DMS 273 (cell line): ENCODE data around the gene NUDT22.

Experiments
- DNase-seq: peaks from one replicate; lab custom pipeline; 2025; ENCODE audit not compliant: unreplicated experiment; lab: John Stamatoyannopoulos, UW

Gene NUDT22

DNA sequence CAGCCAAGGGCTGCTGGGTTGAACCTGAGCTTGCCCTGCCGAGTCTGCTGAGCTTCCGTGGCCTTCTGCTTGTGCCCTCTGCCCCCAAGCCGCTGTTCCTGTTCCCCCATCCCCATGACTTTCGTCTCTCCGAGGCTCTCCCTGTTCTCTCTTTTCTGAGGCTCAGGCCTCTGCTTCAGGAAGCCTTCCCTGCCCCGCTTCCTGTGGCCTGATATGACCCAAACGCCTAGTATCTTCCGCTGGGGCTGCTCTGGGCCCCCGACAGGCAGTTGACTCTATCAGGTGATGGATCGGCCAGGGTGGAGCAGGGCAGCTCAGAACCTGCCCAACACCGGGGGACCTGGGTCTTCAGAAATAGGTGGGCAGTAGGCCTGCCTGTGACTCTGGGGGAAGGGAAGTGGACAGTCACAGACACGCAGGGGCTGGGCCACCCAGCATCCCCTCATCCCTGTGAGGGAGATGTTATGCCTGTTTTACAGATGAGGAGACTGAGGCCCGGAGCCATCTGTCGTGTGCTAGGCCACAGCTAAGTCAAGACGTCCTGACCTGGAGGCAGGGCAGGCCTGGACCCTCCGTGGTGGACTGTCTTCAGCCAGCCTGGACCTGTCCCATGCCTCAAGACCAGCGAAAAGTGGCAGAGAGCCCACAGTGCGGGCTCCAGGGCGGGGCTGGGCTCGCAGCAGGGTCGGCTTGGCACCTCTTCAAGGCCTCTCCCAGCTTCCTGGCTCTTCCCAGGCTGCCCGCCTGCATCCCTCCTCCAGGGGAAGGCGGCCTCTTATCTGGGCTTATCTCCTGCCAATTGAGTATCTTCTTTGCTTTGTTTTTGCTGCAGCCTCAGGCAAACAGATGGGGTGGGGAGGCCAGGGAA, 42.2 kb downstream of the NUDT22 start:
- peak; percentile 87 for DNase-seq

DNA sequence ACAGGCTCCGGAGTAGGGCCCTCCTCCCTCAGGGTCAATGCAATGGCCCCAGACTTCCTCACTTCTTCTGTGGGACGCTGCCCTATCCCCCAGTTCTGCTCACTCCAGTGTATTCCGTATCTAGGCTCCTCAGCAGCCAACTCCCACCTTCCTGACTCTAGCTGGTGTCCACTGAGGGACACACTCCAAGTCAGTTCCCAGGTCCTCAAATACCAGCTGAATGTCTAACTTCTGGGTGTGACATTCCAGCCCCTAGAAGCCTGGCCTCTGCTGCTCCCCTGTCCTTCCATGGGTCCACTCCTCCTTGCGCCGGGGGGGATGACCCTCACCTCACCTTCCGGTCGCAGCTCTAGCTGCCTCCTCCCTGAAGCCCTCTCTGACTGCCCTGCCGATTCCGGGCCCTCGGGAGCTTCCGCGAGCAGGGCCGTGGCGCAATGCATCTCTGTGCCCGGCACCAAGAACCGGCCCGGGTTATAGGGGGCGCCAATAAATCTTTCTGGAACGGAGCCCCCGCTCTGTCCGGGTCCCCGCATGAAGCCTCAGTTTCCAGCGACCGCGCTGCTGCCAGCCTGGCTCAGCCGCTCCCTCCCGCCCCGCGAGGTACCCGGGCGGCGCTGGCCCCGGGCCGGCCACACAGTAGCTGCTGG, 42.9 kb downstream of the NUDT22 start:
- DNase-seq = peak; percentile 49

DNA sequence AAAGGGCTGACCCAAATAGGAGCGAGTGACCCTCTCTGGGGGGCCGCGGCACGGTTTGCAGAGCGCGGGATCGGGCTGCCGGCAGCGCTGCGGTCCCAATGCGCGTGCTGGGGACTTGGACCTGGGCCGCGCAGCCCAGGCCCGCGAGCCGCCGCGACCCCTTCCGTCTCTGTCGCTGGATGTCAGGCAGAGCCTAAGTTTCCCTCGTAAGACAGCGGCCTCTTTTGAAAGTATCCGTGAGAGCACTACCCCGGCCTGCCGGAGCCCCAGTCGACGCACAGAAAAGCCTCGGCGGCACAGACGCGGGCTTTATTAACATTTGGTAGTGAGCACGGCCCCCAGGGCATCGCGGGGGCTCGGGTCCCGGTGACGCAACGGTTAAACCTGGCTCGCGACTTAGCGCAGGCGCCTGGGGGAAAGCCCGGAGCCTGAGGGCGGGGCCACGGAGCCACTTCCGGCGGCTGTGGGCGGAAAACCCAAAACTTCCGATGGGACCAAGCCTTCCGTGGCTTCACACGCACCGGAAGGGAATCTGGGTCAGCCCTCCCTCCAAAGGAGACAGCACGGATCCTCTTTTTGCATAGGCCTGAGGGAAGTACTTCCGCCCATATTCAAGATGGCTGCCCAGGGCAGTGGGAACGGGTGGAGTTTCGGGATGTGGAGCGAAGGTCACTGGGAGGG, 43.6 kb downstream of the NUDT22 start:
- DNase-seq = peak; percentile 99

DNA sequence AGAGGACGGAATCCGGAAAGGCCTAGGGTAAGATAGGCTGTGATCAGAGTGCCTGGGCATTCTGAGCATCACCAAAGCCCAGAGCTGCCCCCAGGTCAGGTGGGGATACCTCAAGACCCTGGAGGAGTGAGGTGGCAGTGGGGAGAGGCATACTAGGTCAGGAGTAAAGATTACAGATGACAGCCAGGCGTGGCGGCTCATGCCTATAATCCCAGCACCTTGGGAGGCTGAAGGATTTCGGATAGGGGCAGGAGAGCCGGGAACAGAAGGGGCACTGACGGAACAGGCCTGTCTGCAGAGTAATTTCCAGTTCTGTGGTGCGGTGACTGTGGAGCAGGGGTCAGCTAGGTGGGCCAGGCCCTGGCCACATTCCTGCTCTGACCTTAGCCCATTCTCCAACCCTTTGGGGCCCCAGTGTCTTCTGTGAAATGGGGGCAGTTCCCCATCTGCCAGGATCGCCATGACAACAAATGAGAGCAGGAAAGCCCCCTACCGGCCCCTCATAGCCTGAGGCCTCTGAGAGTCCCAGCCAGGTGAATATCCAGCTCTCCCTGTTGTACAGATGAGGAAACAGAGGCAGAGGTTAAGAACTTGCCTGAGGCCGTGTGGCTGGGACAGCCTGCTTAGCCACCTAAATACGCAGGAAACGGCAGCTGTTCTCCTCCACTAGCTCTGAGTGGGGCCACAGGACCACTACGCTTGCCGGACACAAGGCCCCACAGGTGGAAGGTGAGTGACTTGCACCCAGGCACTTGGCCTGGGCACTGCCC, 49.1 kb downstream of the NUDT22 start:
- no peak for DNase-seq

DNA sequence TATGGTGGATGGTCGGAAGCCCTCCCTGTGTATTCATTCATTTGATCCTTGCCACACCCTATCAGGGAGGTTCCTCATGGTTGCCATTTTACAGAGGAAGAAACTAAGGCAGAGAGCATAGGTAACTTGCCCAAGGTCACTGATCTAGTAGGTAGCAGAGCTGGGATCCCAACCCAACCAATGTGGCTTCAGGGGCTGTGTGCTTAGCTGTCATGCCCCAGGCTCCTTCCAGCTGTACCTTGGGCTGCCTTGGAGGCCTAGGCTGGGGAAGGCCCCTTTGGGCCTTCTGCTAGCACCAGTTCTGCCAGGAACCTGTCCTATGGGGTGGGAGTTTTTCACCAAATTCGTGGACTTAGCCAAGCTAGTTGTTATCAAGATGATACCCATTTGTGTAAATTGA, 49.8 kb downstream of the NUDT22 start:
- no peak for DNase-seq

DNA sequence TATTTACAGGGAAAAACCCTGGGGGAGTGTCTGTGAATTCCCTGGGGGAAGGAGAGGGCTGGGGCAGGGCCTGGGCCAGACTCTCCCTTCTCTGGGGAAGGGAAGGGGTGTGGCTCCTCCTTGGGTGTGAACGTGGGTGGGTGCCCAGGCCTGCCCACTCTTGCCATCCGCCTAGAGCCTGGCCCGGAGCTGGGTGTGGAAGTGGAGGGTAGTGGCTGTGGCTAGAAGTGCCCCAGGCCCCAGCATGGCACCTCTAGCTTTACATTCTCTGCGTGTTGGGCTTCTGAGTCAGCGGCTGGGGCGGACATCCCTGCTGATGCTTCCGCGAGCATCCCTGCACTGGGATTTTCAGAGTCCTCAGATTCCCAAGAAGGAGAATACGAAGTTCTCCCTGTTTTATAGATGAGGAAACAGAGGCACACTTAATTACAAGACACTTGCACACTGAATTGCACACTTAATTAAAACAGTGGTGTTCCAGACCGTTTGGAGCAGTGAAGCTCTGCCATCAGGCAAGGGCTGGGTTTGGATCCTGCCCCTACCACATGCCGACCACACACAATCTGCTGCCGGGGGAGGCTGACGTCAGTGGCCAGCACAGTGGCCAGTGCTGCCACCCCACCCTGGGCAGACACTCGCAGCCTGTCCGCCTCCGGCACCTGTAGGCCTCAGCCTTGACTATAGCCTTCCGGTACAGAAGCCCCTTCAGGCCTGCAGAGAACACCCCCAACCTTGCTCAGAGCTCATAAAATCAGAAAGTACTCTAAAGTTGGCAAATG, 50.8 kb downstream of the NUDT22 start:
- DNase-seq = no peak

DNA sequence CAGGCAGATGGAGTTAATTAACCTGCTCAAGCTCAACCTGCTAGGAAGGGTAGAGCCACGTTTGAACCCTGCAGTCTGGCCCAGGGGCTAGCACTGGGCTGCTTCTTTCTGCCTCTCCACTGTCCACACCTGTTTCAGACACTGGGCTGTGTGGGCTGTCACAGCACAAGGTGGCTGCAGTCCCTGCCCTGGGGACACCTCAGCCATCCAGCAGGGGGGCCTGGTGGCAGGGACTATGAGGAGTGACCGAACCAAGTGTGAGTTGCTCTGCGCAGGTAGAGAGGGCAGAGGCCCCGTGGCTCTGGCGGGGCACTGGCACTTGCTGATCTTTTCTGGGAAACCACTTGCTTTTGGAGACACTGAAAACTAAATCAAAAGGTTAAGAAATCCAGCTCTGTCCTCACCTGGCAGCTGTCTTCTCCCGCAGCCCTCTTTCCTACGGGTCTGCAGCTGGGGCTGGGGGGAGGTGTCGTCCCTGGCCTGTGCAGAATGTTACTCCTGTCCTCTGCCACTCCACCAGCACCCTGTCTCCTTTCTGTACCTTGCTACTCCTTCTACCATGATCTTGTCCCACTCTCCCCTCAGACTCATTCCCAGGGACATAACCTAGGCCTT, 52.6 kb downstream of the NUDT22 start:
- no peak for DNase-seq
